Tracheal epithelial cell (primary cell): ENCODE data around the gene LINC00305. TPM values are rescaled to one million over a fixed set of nuclear protein-coding genes. Genes with fewer than 3 reads are reported as not detected.

Experiments
- total RNA-seq: library from RNA; depleted of rRNA; stranded (reverse); fragments of >200 nt; gene quantifications from 2 replicates; pipeline ENCODE4 v1.2.1, GENCODE V29; 2014

The LINC00305 gene
- total RNA-seq: not detected in 2 replicates

DNA sequence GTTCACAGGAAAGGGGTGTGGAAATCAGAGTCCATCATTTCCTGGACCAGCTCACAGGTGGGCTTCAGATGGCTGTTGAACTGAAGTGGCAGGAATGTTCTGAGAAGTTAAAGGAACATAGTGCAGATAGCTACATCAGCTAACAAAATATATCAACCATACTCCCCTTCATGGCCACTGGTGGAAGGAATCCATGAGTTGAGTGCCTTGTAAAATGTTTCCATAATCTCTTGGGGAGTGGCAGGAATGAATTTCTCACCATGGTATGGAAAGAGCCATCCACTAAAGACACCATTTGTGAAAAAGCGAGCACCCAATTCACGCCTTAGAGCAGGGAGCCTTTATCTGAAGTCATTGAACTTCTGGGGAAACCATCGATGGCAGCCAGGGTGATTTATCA is at the start of gene LINC00305:
LINC00305 (minus strand) TSS at position 101 of the 400 bp plus-strand sequence.

Other genes with a start within 250 kb of the LINC00305 start
- gene SERPINB10, start 241.1 kb downstream of the LINC00305 start, total RNA-seq: 1.3 and 4.8 TPM in 2 replicates
- under 0.01 TPM in 1 of 2 replicates, not detected in the other for gene HMSD, start 199.8 kb downstream of the LINC00305 start, total RNA-seq
- gene SERPINB8, start 179.0 kb downstream of the LINC00305 start, total RNA-seq: 8.3 and 29.9 TPM in 2 replicates